ENCODE measurements around the gene LOXHD1. TPM values are rescaled to one million over a fixed set of nuclear protein-coding genes. Genes with fewer than 3 reads are reported as not detected.

The LOXHD1 gene
- total RNA-seq, 1 donor from 2014 or later, result not detected

GRCh38 chr18:46460754-46461153 lies 196.3 kb downstream of the LOXHD1 start:
- DNase-seq (ENCODE audit: extremely low spot score, unreplicated experiment), result no peak
- Mint-ChIP-seq H3K4me1 (ENCODE audit: unreplicated experiment) (peaks cover 19% of the 10 kb centered on the region), H3K4me3 (no peak overlapping the region), H3K27ac (no peak overlapping the region), H3K27me3 (peaks cover 6% of the 10 kb centered on the region), H3K36me3 (peaks cover 4% of the 10 kb centered on the region), H3K9me3 (no peaks in the 10 kb centered on the region)
- TF ChIP-seq, protein P1, sequence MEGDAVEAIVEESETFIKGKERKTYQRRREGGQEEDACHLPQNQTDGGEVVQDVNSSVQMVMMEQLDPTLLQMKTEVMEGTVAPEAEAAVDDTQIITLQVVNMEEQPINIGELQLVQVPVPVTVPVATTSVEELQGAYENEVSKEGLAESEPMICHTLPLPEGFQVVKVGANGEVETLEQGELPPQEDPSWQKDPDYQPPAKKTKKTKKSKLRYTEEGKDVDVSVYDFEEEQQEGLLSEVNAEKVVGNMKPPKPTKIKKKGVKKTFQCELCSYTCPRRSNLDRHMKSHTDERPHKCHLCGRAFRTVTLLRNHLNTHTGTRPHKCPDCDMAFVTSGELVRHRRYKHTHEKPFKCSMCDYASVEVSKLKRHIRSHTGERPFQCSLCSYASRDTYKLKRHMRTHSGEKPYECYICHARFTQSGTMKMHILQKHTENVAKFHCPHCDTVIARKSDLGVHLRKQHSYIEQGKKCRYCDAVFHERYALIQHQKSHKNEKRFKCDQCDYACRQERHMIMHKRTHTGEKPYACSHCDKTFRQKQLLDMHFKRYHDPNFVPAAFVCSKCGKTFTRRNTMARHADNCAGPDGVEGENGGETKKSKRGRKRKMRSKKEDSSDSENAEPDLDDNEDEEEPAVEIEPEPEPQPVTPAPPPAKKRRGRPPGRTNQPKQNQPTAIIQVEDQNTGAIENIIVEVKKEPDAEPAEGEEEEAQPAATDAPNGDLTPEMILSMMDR (conservative IDR thresholded peaks at IDR 0.05), result no peak

DNA sequence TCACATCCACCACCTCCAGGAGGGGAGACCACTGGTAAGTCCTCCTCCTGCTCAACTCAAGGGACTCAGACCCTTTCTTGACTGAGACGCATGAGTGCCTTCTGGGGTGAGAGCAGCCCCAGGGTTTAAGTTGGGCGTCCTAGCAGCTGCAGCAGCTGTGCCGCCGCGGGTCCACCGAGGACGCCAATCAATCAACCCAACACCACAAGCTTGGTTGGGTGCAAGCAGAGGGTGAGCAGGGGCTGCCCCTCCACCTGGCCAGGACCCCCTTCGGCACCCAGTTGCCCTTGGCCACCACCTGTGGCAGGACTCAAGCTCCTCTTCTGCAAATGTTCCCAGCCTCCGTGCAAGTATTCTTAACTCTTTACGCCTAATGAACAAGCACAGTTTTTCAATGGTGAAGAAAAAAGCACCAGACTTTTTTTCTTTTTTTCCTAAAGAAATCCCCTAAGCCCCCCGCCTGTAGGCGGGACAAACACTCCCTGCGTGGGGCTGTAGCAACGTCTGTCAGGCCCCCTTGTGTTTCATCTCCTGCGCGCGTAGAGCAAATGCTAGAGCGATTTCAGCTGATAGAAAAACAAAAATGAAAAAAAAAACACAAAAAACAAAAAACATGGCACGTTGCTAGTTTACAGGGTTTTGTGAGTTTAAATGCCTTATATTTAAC lies 197.1 kb downstream of the LOXHD1 start:
- no peak for DNase-seq (ENCODE audit: extremely low spot score, unreplicated experiment)
- Mint-ChIP-seq H3K4me1 (ENCODE audit: unreplicated experiment) (peaks cover 11% of the 10 kb centered on the region), H3K9me3 (no peaks in the 10 kb centered on the region), H3K36me3 (peaks cover 6% of the 10 kb centered on the region), H3K4me3 (no peak overlapping the region), H3K27ac (no peak overlapping the region), H3K27me3 (no peaks in the 10 kb centered on the region)
- TF ChIP-seq, protein P1 (conservative IDR thresholded peaks at IDR 0.05), result no peak

- Mint-ChIP-seq H3K4me1 (ENCODE audit: unreplicated experiment) (no peaks in the 10 kb centered on the region), H3K36me3 (peaks cover 6% of the 10 kb centered on the region), H3K9me3 (no peaks in the 10 kb centered on the region), H3K4me3 (no peak overlapping the region), H3K27ac (no peak overlapping the region), H3K27me3 (no peaks in the 10 kb centered on the region)
- DNase-seq (ENCODE audit: extremely low spot score, unreplicated experiment), result no peak
- TF ChIP-seq, protein P1 (conservative IDR thresholded peaks at IDR 0.05), result no peak
Measured at GRCh38 chr18:46458472-46458871, 198.5 kb downstream of the LOXHD1 start.

GRCh38 chr18:46456691-46457090 lies 200.3 kb downstream of the LOXHD1 start:
- H3K4me1 Mint-ChIP-seq (ENCODE audit: unreplicated experiment), result no peaks in the 10 kb centered on the region
- H3K27ac Mint-ChIP-seq, result no peak overlapping the region
- H3K36me3 Mint-ChIP-seq, result peaks cover 6% of the 10 kb centered on the region
- TF ChIP-seq, protein P1 (conservative IDR thresholded peaks at IDR 0.05), result no peak
- H3K9me3 Mint-ChIP-seq, result no peaks in the 10 kb centered on the region
- DNase-seq (ENCODE audit: extremely low spot score, unreplicated experiment), result no peak
- no peaks in the 10 kb centered on the region for H3K27me3 Mint-ChIP-seq
- H3K4me3 Mint-ChIP-seq, result no peak overlapping the region

- no peaks in the 10 kb centered on the region for H3K9me3 Mint-ChIP-seq
- peaks cover 14% of the 10 kb centered on the region for H3K36me3 Mint-ChIP-seq
- TF ChIP-seq, protein P1 (conservative IDR thresholded peaks at IDR 0.05), result no peak
- no peak overlapping the region for H3K4me3 Mint-ChIP-seq
- no peak overlapping the region for H3K27ac Mint-ChIP-seq
- H3K4me1 Mint-ChIP-seq (ENCODE audit: unreplicated experiment), result no peaks in the 10 kb centered on the region
- no peaks in the 10 kb centered on the region for H3K27me3 Mint-ChIP-seq
- DNase-seq (ENCODE audit: extremely low spot score, unreplicated experiment), result no peak
Measured at GRCh38 chr18:46452820-46453219, 204.2 kb downstream of the LOXHD1 start.

Data from type B pancreatic cell (in vitro differentiated cells).